ENCODE measurements around the gene SLC35B4.

DNA sequence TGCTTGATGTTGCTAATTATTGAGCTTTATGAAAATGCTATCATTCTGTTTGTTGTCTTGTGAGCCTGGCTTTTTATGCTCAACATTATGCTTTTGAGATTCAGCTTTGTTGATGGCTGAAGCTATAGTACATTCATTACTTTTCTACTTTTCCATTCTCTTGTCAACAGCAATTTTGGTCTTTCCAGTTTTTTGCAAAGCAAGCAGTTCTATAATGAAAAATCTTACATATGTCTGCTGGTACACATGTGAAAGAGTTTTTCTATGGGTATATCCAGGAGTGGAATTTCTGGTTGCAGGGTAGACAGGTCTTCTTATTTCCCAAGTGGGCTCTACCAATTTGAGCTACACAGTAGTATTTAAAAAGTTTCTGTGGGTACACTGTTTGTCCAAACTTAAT is 36.8 kb downstream of the SLC35B4 start:
- TF ChIP-seq, protein P1, sequence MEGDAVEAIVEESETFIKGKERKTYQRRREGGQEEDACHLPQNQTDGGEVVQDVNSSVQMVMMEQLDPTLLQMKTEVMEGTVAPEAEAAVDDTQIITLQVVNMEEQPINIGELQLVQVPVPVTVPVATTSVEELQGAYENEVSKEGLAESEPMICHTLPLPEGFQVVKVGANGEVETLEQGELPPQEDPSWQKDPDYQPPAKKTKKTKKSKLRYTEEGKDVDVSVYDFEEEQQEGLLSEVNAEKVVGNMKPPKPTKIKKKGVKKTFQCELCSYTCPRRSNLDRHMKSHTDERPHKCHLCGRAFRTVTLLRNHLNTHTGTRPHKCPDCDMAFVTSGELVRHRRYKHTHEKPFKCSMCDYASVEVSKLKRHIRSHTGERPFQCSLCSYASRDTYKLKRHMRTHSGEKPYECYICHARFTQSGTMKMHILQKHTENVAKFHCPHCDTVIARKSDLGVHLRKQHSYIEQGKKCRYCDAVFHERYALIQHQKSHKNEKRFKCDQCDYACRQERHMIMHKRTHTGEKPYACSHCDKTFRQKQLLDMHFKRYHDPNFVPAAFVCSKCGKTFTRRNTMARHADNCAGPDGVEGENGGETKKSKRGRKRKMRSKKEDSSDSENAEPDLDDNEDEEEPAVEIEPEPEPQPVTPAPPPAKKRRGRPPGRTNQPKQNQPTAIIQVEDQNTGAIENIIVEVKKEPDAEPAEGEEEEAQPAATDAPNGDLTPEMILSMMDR (IDR thresholded peaks at IDR 0.05; ENCODE audit: insufficient read depth, low read length, poor library complexity, severe bottlenecking) = no peak
- TF ChIP-seq EZH2phosphoT487 (conservative IDR thresholded peaks at IDR 0.05; ENCODE audit: low read length) = no peak
